IMR-90 (cell line): ENCODE data around the gene CYS1. TPM values are rescaled to one million over a fixed set of nuclear protein-coding genes. Genes with fewer than 3 reads are reported as not detected.

Experiments
- ATAC-seq: fragments of 200-7000 bp; cut with Tn5 transposase; 2 replicates; pipeline ENCODE4 v1.9.1; 2020; ENCODE audit warnings: low read depth, mild to moderate bottlenecking, moderate library complexity
- BruUV-seq: library from RNA; stranded (reverse); fragments of 400-500 nt; replicated peaks from 2 replicates; lab custom pipeline; 2021; lab: Mats Ljungman, UMichigan
- CTCF ChIA-PET: fragments of 300-600 bp; formaldehyde crosslinking; extraction: SDS; loops from one replicate; lab custom pipeline; 2021; ENCODE audit warnings: antibody characterized with exemption; lab: Yijun Ruan, JAX
- POLR2A ChIA-PET: fragments of 300-600 bp; sonication (Branson Sonifier 250); formaldehyde crosslinking; loops from one replicate; lab custom pipeline; 2022; ENCODE audit warnings: antibody characterized with exemption; ENCODE audit not compliant: unreplicated experiment; lab: Charles Lee
- DNase-seq: peaks from one replicate; pipeline ENCODE4 v3.0.0; 2013
- H2AFZ ChIP-seq: replicated peaks from 2 replicates; pipeline ENCODE3; 2013; ENCODE audit warnings: low read length, mild to moderate bottlenecking; ENCODE audit not compliant: poor library complexity
- H2AK5ac ChIP-seq: 2 replicates; pipeline ENCODE4 v1.6.1; 2013; ENCODE audit warnings: low read depth, low read length, inconsistent platforms
- H2AK9ac ChIP-seq: replicated peaks from 2 replicates; pipeline ENCODE3; 2013; ENCODE audit warnings: mild to moderate bottlenecking, low read depth, low read length, moderate library complexity; ENCODE audit not compliant: poor library complexity
- H2BK120ac ChIP-seq: 2 replicates; pipeline ENCODE4 v1.6.1; 2013; ENCODE audit warnings: low read depth, low read length, inconsistent platforms
- H2BK15ac ChIP-seq: 3 replicates; pipeline ENCODE4 v1.6.1; 2013; ENCODE audit warnings: low read depth, low read length, inconsistent platforms
- H2BK20ac ChIP-seq: 2 replicates; pipeline ENCODE4 v1.6.1; 2013; ENCODE audit warnings: low read depth, mild to moderate bottlenecking, inconsistent platforms, low read length, moderate library complexity
- H2BK5ac ChIP-seq: 2 replicates; pipeline ENCODE4 v1.6.1; 2013; ENCODE audit warnings: mild to moderate bottlenecking, low read depth, low read length, inconsistent platforms; ENCODE audit not compliant: poor library complexity, severe bottlenecking
- H3K14ac ChIP-seq: replicated peaks from 2 replicates; pipeline ENCODE4 v1.6.1; 2013; ENCODE audit warnings: low read depth, low read length, inconsistent platforms
- H3K18ac ChIP-seq: 2 replicates; pipeline ENCODE4 v1.6.1; 2013; ENCODE audit warnings: low read depth, low read length, control low read depth
- H3K23ac ChIP-seq: 2 replicates; pipeline ENCODE4 v1.6.1; 2013; ENCODE audit warnings: low read depth, low read length, inconsistent platforms
- H3K27ac ChIP-seq: 2 replicates; pipeline ENCODE4 v1.5.1; 2013; ENCODE audit warnings: mild to moderate bottlenecking, control low read depth, low read length; ENCODE audit not compliant: insufficient read depth
- H3K27me3 ChIP-seq: 2 replicates; pipeline ENCODE4 v1.6.1; 2013; ENCODE audit warnings: low read length; ENCODE audit not compliant: control insufficient read depth, insufficient read depth
- H3K36me3 ChIP-seq: 2 replicates; pipeline ENCODE4 v1.6.1; 2013; ENCODE audit warnings: low read length, mixed read lengths; ENCODE audit not compliant: control insufficient read depth, insufficient read depth
- H3K4ac ChIP-seq: 2 replicates; pipeline ENCODE4 v1.6.1; 2013; ENCODE audit warnings: low read depth, low read length, inconsistent platforms
- H3K4me1 ChIP-seq: 2 replicates; pipeline ENCODE4 v1.6.1; 2013; ENCODE audit warnings: low read length, mixed read lengths; ENCODE audit not compliant: control insufficient read depth, insufficient read depth
- H3K4me2 ChIP-seq: 2 replicates; pipeline ENCODE4 v1.6.1; 2013; ENCODE audit warnings: low read depth, mild to moderate bottlenecking, control low read depth, low read length, moderate library complexity
- H3K4me3 ChIP-seq: 2 replicates; pipeline ENCODE4 v1.5.1; 2013; ENCODE audit warnings: low read depth, mild to moderate bottlenecking, control low read depth, low read length, moderate library complexity; ENCODE audit not compliant: insufficient read depth
- H3K56ac ChIP-seq: 2 replicates; pipeline ENCODE4 v1.6.1; 2013; ENCODE audit warnings: low read length, inconsistent platforms; ENCODE audit not compliant: insufficient read depth; ENCODE audit errors: extremely low read depth
- H3K79me1 ChIP-seq, 2 experiments: 2 replicates each; pipeline ENCODE4 v1.6.1; 2013; ENCODE audit warnings: low read length in 2 of 2, inconsistent platforms in 1 of 2, low read depth in 1 of 2
- H3K9ac ChIP-seq: 2 replicates; pipeline ENCODE4 v1.6.1; 2013; ENCODE audit warnings: low read depth, low read length, control low read depth
- H3K9me1 ChIP-seq: 2 replicates; pipeline ENCODE4 v1.6.1; 2013; ENCODE audit warnings: low read length, inconsistent platforms; ENCODE audit not compliant: insufficient read depth
- H3K9me3 ChIP-seq: 2 replicates; pipeline ENCODE4 v1.6.1; 2013; ENCODE audit warnings: low read length; ENCODE audit not compliant: control insufficient read depth, insufficient read depth
- H4K20me1 ChIP-seq: 2 replicates; pipeline ENCODE4 v1.6.1; 2013; ENCODE audit warnings: low read length, inconsistent platforms; ENCODE audit not compliant: insufficient read depth
- H4K5ac ChIP-seq: 2 replicates; pipeline ENCODE4 v1.6.1; 2013; ENCODE audit warnings: mild to moderate bottlenecking, low read depth, low read length, control low read depth
- H4K8ac ChIP-seq, 2 experiments: 2 replicates each; pipeline ENCODE4 v1.6.1; 2013; ENCODE audit warnings: low read depth in 2 of 2, low read length in 2 of 2, control low read depth in 1 of 2, inconsistent platforms in 1 of 2
- H4K91ac ChIP-seq: 2 replicates; pipeline ENCODE4 v1.6.1; 2013; ENCODE audit warnings: low read depth, low read length, inconsistent platforms; ENCODE audit not compliant: insufficient read depth
- BHLHE40 ChIP-seq: fragments of 150-350 bp; IDR thresholded peaks from 2 replicates; pipeline ENCODE4 v1.6.1; 2016; ENCODE audit warnings: mild to moderate bottlenecking, low read depth, low read length
- CEBPB ChIP-seq: IDR thresholded peaks from 2 replicates; pipeline ENCODE4 v1.6.1; 2012; ENCODE audit warnings: low read depth, low read length, improper control_type of control experiment
- CHD1 ChIP-seq: IDR thresholded peaks from 2 replicates; pipeline ENCODE4 v1.6.1; 2012; ENCODE audit warnings: low read depth, low read length, improper control_type of control experiment
- ELK1 ChIP-seq: fragments of 150-350 bp; IDR thresholded peaks from 2 replicates; pipeline ENCODE4 v1.6.1; 2016; ENCODE audit warnings: low read depth, mild to moderate bottlenecking, low read length, moderate library complexity, borderline replicate concordance
- FOS ChIP-seq: fragments of 150-350 bp; IDR thresholded peaks from 2 replicates; pipeline ENCODE4 v1.6.1; 2016; ENCODE audit warnings: low read depth, low read length
- MAFK ChIP-seq: IDR thresholded peaks from 2 replicates; pipeline ENCODE4 v1.6.1; 2012; ENCODE audit warnings: low read depth, low read length, improper control_type of control experiment
- MAZ ChIP-seq: IDR thresholded peaks from 2 replicates; pipeline ENCODE4 v1.6.1; 2012; ENCODE audit warnings: low read depth, mild to moderate bottlenecking, low read length, improper control_type of control experiment, moderate library complexity, borderline replicate concordance
- MXI1 ChIP-seq: IDR thresholded peaks from 2 replicates; pipeline ENCODE4 v1.6.1; 2012; ENCODE audit warnings: low read depth, mild to moderate bottlenecking, low read length, moderate library complexity, borderline replicate concordance
- NFE2L2 ChIP-seq: fragments of 150-350 bp; IDR thresholded peaks from 2 replicates; pipeline ENCODE4 v1.6.1; 2016; ENCODE audit warnings: low read depth, mild to moderate bottlenecking, low read length
- POLR2A ChIP-seq: IDR thresholded peaks from 2 replicates; pipeline ENCODE4 v1.6.1; 2012; ENCODE audit warnings: mild to moderate bottlenecking, low read depth, low read length
- RAD21 ChIP-seq: IDR thresholded peaks from 2 replicates; pipeline ENCODE4 v1.6.1; 2012; ENCODE audit warnings: low read length, improper control_type of control experiment
- RCOR1 ChIP-seq: IDR thresholded peaks from 2 replicates; pipeline ENCODE4 v1.6.1; 2012; ENCODE audit warnings: mild to moderate bottlenecking, low read length, improper control_type of control experiment; ENCODE audit not compliant: insufficient replicate concordance
- RFX5 ChIP-seq: IDR thresholded peaks from 2 replicates; pipeline ENCODE4 v1.8.0; 2012; ENCODE audit warnings: low read depth, mild to moderate bottlenecking, low read length, moderate library complexity
- SMC3 ChIP-seq: fragments of 150-350 bp; IDR thresholded peaks from 2 replicates; pipeline ENCODE4 v1.6.1; 2016; ENCODE audit warnings: low read depth, mild to moderate bottlenecking, antibody characterized with exemption, low read length, moderate library complexity
- USF2 ChIP-seq: fragments of 150-350 bp; IDR thresholded peaks from 2 replicates; pipeline ENCODE4 v1.6.1; 2017; ENCODE audit warnings: mild to moderate bottlenecking, antibody characterized with exemption, low read length, low read depth
- WGBS, 2 experiments: methylation state at CpG; one replicate each; pipeline versions ENCODE4 v1.1.5 to v1.1.7; 2013; ENCODE audit warnings: missing lambda C conversion rate in 2 of 2; ENCODE audit not compliant: insufficient read length in 1 of 2; ENCODE audit errors: extremely low coverage in 2 of 2; 5-methylcytosine and 5-hydroxymethylcytosine counted together
- dilution Hi-C: fragments of 300-500 bp; cut with HindIII; formaldehyde crosslinking; loops from one replicate; pipeline ENCODE4 v1.14.3; 2018; ENCODE audit warnings: low sequenced_read_pairs; ENCODE audit not compliant: unreplicated experiment
- in situ Hi-C: fragments of 300-500 bp; cut with MboI; formaldehyde crosslinking; loops from 3 replicates; pipeline ENCODE4 v1.14.3; 2019; ENCODE audit warnings: low sequenced_read_pairs, inconsistent platforms, mixed read lengths
- intact Hi-C: fragments of 100-400 bp; cut with micrococcal nuclease; formaldehyde crosslinking; loops from 2 replicates; pipeline ENCODE4 v1.10.0; 2022
- polyA plus RNA-seq, 3 experiments: library from polyadenylated mRNA; depleted of rRNA; stranded (reverse); fragments of >200 nt; gene quantifications; 2 replicates each; pipeline ENCODE4 v1.2.3, GENCODE V29; 2012; ENCODE audit warnings: low replicate concordance in 1 of 3
- total RNA-seq: library from RNA; depleted of rRNA; stranded (reverse); fragments of >200 nt; gene quantifications from 2 replicates; pipeline ENCODE4 v1.2.3, GENCODE V29; 2012
- TF ChIP-seq, protein P1 (sequence below): conservative IDR thresholded peaks from 2 replicates; pipeline ENCODE4 v1.5.1; 2012; ENCODE audit warnings: mild to moderate bottlenecking, low read depth, low read length, improper control_type of control experiment

The CYS1 gene
- total and polyA plus RNA-seq, 2 of the 4 experiments (the other 2 are of a cell fraction): under 0.01 to 0.12 TPM

DNA sequence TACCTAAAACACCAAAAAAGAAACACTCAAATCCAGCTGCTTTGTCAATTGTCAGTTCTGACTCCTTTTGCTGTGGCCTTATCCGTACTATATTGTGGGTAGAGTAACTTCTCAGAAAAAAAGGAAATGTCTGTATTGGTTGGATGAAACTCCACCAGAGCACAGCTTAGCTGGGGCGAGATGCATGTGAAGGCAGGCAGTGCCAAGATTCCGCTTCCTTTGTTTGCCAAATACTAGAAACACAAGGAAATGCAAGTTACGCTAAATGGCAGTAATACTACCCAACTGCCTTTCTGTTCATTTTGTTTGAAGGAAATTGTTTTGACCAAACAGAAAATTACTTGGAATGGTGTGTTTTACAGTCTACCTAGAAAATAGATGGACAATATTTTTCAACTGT lies 26.9 kb downstream of the CYS1 start:
- H3K9me1 ChIP-seq: 0 out of 2 replicates have a peak, but pooled peaks cover 3% of the 10 kb centered on the region
- ATAC-seq (no peak), DNase-seq (no peak)
- no peak overlapping the region for H3K9ac ChIP-seq
- no peak overlapping the region for H2BK120ac ChIP-seq
- H3K14ac ChIP-seq: no peak overlapping the region
- no peak overlapping the region for H3K23ac ChIP-seq
- H4K5ac ChIP-seq: no peak overlapping the region
- TF ChIP-seq MXI1: no peak
- no peak for TF ChIP-seq POLR2A
- no peak for TF ChIP-seq CEBPB
- no peak for TF ChIP-seq BHLHE40
- TF ChIP-seq MAFK: no peak
- TF ChIP-seq RCOR1: no peak
- no peak for TF ChIP-seq MAZ
- no peak for TF ChIP-seq ELK1
- no peak for TF ChIP-seq RAD21
- TF ChIP-seq, protein P1, sequence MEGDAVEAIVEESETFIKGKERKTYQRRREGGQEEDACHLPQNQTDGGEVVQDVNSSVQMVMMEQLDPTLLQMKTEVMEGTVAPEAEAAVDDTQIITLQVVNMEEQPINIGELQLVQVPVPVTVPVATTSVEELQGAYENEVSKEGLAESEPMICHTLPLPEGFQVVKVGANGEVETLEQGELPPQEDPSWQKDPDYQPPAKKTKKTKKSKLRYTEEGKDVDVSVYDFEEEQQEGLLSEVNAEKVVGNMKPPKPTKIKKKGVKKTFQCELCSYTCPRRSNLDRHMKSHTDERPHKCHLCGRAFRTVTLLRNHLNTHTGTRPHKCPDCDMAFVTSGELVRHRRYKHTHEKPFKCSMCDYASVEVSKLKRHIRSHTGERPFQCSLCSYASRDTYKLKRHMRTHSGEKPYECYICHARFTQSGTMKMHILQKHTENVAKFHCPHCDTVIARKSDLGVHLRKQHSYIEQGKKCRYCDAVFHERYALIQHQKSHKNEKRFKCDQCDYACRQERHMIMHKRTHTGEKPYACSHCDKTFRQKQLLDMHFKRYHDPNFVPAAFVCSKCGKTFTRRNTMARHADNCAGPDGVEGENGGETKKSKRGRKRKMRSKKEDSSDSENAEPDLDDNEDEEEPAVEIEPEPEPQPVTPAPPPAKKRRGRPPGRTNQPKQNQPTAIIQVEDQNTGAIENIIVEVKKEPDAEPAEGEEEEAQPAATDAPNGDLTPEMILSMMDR: no peak
- TF ChIP-seq USF2: no peak
- no peak for TF ChIP-seq RFX5
- TF ChIP-seq SMC3: no peak
- TF ChIP-seq FOS: no peak
- TF ChIP-seq CHD1: no peak
- TF ChIP-seq NFE2L2: no peak
- in situ Hi-C loops (no loop called here), intact Hi-C loops (no loop called here), dilution Hi-C loops (no loop called here)
- H3K18ac ChIP-seq: no peak overlapping the region
- no peak overlapping the region for H3K4ac ChIP-seq
- H3K27me3 ChIP-seq: no peaks in the 10 kb centered on the region
- peaks cover 2% of the 10 kb centered on the region; the same call in 1 of the 2 replicates for H4K20me1 ChIP-seq
- no peak overlapping the region for H3K4me3 ChIP-seq
- no peaks in the 10 kb centered on the region for H3K9me3 ChIP-seq
- no peak overlapping the region for H2AK5ac ChIP-seq
- no peak overlapping the region for H2BK20ac ChIP-seq
- no peak overlapping the region for H3K27ac ChIP-seq
- peaks cover 10% of the 10 kb centered on the region for H3K36me3 ChIP-seq
- no peak overlapping the region for H2BK5ac ChIP-seq
- no peak overlapping the region for H2AK9ac ChIP-seq
- H3K4me1 ChIP-seq: peaks cover 13% of the 10 kb centered on the region; the same call in 1 of the 2 replicates
- H3K4me2 ChIP-seq: no peak overlapping the region
- H3K79me1 ChIP-seq: peaks cover 2 to 4% of the 10 kb centered on the region in 2 experiments; a peak in 2 of 4 replicates
- no CpG with 5 or more reads among the region's 4 CpGs for WGBS, 2 experiments
- no peak overlapping the region for H3K56ac ChIP-seq
- no peak overlapping the region for H2BK15ac ChIP-seq
- no peak overlapping the region for H4K91ac ChIP-seq
- ChIA-PET CTCF (interaction anchor here (0.6 to 1.0 kb wide), 2 partner anchors 44 to 117 kb away, joined by 3 read pairs; no protein-coding TSS in a partner anchor), POLR2A (no interaction called here)
- no peak overlapping the region for H2AFZ ChIP-seq
- H4K8ac ChIP-seq: no peak overlapping the region
- no TSS peak for BruUV-seq
